Amniotic epithelial cell (primary cell): Measurements from ENCODE around the gene GSTT4.
"Not testable (repeated sequence)": the region's sequence is repeated elsewhere in the genome, so short reads cannot be mapped to it uniquely, and the experiment has no call there.

Experiments
- DNase-seq: peaks from one replicate; pipeline ENCODE4 v3.0.0-alpha.2; 2010; ENCODE audit warnings: low read depth

The GSTT4 gene

DNA sequence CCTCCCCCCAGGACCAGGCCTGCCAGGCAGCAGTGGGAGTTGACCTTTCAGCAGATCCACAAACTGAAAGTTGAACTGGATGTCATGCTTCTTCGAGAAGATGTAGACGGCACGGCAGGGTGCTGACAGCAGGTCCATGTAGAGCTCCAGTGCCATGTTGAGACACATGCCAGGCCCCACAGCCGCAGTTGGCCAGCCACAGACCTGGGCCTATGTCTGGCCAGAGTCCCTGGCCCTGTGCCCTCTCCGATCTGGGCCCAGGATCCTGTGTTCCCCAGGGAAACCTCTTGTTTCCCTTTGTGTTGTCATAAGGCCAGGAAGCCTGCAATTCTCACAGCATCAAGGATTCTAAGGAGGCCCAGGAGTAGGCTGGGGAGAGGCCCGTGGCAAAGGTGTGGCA lies at the start of gene GSTT4:
Gene GSTT4, minus strand, starts transcription at position 253 of the 400 bp plus-strand sequence. Its CDS starts 97 bp downstream, at position 156.
- DNase-seq, result no peak

DNA sequence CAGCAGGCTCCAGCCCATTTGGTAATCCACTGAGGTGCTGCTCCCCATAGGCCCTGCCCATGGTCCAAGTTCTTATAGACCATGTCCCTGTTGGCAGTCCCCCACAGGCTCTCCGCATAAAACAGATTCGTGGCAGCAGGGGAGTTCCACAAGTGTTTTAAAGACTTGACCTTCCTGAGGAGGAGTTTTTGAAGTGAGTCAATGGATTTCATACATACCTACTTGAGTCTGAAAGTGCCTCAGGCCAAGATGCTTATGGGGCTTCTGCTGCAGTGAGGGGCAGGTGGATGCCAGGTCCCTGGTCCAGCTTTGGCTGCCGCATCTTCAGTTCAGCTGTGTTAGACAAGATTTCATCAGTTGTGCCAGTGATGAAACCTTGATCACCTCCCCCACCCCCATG lies 49.1 kb upstream of the GSTT4 start:
- no peak for DNase-seq

DNA sequence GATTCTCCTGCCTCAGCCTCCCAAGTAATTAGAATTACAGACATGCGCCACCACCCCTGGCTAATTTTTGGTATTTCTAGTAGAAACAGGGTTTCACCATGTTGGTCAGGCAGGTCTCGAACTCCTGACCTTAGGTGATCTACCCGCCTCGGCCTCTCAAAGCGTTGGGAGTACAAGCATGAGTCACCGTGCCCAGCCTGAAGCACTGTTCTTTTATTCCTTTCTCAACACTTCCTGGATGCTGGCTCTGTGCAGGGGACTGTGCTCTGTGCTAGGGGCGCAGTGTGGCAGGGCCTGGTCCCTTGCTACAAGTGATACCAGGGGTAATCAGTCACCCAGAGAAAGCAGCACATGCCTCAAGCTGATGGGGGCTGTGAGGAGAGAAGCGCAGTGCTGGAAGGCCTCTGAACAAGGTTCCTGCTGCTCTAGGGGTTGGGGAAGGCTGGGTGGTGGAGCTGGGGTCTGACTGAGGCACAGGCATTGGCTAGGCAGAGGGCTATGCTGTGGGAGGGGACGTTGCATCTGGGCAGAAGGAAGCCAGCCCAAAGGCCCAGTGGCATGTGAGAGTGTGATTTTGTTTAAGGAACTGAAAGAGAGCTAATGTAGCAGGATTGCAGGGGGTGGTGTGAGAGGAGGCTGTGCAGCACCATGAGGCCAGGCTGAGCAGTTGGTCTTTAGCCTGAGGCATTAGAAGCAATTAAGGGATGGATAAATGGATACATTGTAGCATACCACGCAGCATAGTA lies 48.4 kb upstream of the GSTT4 start:
- DNase-seq, result no peak

DNA sequence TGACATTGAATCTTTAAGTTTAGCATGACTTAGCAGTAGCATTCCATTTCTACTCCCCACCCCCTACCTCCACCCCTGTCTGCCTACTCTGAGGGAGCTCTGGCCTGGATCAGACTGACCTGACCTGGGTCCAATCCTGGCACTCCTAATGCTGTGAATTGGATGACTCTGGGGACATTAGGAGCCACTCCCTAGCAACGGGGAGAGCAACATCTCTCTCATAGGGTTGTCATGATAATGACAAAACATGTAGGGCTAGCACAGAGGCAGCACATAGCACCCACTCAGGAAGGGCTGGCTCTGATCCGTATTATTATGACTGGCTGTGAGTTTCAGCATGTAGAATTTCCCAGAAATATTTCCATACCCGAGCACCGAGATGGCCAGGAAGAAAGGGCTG lies 46.3 kb upstream of the GSTT4 start:
- no peak for DNase-seq

DNA sequence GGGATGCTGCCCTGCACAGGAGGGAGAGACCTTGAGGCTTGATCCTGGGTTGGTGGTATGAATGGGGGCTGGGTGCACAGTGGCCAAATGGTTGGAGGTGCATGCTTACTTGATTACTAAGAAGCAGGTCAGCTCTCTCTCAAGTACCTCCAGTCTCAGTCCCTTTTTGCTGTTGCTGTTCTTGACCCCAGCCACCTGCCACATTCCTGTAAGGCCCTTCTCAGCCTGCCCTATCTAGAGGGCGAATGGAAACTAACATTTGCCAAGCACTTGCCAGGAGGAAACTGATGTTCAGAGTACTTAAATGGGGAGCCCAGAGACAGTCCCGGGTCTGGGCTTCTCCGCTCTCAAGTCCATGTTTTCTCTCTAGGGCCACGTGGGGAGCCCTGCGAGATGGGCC lies 45.8 kb upstream of the GSTT4 start:
- no peak for DNase-seq

DNA sequence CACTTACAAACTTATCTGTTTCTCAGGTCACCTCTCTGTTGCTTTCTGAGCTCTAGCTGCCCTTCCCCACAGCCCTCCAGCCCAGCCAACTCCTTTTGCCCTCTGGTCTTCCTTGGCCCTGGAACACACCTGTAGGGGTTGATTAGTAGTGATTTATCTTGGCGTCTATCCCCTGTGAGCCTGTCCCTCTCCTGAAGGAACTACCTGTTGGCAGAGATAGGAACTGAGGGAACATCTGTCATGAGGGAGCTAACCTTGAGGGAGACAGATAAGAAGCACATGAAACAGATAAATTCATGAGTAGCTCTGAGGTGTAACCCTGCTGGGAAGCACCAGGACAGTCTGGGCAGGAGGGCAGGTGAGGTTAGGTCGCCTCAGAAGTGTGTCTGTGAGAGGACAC lies 44.7 kb upstream of the GSTT4 start:
- no peak for DNase-seq

DNA sequence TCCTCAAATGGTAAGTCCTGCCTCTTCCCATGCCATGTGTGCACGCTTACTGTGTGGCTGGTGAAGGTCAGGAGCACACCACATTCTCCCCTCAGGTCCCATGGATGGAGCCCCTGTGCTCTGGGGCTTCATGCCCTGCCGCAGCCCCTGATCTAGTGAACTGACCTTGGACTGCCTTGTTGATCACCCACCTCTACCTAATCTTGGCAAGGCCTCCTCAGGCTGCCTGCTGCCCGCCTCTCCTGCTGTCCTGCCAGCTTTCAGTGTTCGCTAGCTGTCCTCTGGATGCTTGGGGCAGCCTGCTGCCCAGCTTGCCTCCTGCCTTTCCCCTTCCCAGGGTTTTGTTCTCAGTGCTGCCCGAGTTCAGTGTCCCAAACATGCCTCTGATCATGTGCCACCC lies 44.0 kb upstream of the GSTT4 start:
- no peak for DNase-seq

DNA sequence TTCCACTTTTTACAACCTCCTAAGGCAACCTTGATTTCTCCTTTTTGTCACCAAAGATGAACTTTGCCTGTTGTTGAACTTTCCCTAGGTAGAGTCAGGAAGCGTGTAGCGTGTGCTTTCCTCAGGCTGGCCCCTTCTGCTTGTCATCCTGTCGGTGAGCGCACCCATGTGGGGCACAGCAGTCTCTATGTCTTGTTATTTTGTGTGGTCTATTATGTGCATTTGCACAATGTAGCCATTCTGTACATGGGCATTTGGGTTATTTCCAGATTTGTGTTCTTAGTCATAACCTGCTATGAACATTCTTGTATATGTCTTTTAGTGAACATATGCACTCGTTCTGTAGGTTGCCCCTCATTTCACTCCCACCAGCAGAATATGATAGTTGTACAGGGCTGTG lies 40.8 kb upstream of the GSTT4 start:
- DNase-seq, result no peak

DNA sequence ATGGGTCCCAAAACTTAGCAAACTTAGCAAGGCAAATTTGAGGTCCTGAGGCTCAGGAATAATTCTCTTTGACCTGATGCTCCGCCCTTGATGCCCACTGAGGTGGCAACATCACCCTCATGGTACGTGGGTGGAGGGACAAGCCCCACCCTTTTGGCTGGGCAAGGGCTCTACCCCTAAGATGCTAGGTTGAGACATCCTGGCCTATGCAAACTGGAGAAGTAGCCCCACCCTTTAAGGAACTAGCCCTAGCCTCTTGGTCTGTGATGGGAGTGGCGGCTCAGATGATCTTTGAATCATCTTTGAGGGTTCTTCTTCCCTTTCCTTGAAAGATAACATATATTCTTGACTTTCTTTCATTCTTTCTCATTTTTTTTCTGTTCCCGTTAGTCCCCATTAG lies 38.7 kb upstream of the GSTT4 start:
- no peak for DNase-seq

DNA sequence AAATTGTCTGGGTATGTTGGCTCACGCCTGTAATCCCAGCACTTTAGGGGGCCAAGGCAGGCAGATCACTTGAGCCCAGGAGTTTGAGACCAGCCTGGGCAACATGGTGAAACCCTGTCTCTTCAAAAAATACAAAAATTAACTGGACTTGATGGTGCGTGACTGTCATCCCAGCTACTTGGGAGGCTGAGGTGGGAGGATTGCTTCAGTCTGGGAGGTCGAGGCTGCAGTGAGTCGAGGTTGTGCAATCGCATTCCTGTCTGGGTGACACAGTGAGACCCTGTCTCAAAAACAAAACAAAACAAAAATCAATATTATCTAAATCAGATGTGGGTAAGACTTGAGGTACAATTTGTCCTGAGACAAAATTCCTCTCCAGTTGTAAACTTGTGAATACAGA lies 38.2 kb upstream of the GSTT4 start:
- not testable (repeated sequence) for DNase-seq

DNA sequence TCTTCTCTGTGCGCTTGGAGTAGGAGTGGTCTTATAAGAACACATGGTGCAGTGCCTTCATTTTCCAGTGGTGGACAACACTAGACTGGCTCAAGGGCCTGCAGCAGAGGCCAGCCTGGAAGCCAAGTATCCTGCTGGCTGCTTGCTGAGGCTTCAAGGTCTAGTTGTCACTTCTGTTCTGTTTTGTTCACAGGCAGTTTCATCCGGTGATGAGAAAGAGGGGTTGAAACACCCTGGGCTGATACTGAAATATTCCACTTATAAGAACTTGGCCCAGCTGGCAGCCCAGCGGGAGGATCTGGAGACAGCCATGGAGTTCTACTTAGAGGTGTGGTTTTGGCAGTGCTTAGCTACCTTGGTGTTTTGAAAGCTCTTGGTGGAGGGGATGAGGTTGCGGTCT lies 35.7 kb upstream of the GSTT4 start:
- no peak for DNase-seq

DNA sequence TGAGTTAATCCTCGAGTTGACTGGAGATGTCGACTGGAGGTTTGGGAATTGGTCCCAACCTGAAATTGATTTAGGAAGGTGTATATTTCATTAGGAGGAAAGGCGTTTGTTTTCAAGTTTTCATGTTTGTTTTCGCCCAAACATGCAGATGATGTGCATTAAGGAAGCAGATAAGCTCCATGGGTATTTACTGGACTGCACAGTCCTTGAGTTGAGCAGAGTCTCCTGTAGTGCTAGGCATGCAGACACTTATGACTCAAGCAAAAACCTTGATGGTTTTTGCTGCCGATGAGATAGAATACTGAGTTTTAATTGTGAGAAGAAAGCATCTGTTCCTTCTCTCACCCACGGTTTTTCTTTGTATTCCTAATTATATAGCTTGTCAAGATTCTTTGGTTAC lies 33.8 kb upstream of the GSTT4 start:
- DNase-seq, result no peak

DNA sequence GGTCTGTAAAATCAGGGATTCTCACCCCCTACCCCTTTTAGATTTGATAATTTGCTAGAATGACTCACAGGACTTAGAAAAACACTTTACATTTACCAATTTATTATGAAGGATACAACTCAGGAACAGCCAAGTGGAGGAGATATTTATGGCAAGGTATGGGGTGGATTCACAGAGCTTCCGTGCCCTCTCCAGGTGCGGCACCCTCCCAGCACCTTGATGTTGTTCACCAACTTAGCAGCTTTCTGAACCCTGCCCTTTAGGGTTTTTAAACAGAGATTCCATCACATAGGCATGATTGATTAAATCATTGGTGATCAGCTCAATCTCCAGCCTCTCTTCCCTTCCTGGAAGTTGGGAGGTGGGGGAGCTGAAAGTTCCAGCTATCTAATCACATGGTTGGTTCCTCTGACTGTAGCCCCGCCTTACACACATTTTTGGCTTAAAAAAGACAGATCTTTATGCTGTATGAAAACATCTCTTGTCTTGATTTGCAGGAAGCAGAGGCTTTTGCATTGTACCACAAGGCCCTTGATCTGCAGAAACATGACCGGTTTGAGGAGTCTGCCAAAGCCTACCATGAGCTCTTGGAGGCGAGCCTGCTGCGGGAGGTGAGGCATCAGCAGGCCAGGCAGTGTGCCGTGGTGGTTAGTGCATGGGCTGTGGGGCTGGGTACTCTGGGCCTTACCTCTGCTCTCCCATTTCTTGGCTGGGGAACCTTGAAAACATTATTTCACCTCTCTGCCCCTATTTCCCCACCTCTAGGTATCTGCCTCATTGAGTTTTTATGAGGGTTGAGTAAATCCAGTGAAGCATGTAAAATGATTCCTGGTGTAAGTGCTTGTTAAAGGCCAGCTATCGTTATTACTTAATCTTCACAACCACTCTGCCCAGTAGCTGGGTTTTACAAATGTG lies 32.9 kb upstream of the GSTT4 start:
- DNase-seq, result no peak

DNA sequence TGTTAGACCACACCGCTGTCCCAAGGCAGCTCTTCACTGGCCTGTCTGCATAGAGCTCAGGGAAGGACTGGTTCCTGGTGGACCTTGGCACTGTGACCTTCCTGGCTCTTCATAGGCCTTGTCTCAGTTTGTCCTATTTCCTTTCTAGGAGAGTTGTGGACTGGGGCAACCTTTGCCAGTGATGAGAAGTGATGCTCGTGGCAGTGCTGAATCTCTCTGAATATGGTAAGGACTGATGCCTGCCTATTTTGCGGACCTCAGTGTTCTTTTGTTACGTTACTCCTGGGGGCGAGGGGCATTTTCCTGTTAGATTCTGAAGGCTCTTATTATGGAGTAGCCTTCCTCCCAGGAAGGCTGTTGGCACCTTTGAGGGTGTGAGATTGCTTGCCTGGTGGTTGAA lies 30.0 kb upstream of the GSTT4 start:
- DNase-seq, result no peak

DNA sequence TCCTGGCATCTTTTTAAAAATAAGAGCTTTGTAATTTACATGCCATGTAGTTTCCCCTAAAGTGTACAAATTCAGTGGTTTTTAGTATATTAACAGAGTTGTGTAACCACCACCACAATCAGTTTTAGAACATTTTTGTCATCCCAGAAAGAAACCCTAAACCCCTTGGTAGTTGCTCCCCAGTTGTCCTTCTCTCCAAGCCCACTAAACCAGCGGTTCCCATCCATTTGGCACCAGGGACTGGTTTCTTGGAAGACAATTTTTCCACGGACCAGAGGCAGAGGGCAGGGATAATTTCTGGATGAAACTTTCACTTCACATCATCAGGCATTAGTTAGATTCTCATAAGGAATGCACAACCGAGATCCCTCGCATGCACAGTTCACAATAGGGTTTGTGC lies 28.5 kb upstream of the GSTT4 start:
- DNase-seq, result no peak

DNA sequence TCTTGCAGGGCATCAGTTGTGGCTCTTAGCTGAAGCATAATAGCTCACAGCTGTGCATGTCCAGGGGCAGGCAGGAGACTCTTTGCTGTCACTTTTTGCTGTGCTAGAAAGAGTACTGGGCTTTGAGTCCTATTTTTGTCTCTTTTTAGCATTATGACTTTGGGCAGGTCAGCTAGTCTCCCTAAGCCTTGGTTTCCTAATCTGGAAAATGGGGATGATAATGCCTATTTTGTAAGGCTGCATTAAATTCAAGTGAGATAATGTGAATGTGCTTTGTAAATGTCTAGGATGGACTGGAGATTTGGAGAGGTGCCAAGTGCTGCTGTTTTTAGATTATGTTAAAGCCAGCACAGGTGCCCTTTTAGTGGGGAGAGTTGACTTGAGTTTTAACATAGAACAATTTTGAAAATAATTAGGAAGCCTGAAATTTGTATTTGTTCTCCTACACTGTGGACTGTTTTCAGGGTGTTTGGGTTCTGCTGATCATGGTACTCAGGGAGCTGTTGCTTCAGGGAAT lies 25.0 kb upstream of the GSTT4 start:
- no peak for DNase-seq

DNA sequence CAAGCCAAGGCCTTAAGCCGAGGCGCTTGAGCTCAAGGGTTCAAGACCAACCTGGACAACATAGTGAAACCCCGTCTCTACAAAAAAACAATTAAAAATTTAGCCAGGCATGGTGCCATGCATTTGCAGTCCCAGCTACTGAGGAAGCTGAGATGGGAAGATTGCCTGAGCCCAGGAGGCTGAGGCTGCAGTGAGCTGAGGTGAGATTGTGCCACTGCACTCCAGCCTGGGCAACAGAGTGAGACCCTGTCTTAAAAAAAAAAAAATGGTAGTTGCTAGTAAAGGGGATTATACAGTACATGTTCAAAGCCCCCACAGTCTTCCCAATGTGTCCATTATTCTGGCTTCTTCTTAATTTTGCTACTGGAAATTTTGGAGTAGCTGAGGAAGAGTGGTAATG lies 24.1 kb upstream of the GSTT4 start:
- DNase-seq, result no peak

DNA sequence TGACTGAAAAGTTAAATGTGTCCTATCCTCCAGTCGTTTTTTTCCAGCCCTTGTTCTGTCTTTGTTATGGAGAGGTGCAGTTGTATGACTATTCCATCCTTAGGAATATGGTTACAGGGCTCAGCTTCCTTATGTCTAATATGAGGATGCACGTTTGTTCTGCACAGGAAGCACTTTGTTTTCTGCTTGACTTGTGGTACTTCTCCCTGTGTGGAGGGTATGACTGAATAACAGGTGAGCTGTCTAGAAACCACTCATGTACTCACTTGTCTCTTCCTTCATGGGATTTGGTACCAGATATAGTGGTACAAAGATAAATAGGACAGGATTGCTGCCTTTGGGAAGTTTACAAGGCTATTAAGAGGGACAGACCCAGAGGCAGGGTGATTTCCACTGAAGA lies 23.3 kb upstream of the GSTT4 start:
- DNase-seq, result no peak

DNA sequence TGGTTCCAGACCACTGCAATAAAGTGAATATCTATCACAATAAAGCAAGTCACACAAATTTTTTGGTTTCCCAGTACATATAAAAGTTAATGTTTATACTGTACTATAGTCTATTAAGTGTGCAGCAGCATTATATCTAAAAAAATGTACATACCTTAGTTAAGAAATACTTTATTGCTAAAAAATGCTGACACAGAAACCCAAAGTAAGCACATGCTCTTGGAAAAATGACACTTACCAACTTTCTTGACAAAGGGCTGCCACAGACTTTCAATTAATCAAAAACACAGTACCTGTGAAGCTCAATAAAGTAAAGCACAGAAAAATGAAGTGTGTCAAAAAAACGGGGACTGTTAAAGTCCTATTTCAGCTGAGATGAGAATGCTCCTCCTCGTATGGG lies 22.7 kb upstream of the GSTT4 start:
- no peak for DNase-seq

DNA sequence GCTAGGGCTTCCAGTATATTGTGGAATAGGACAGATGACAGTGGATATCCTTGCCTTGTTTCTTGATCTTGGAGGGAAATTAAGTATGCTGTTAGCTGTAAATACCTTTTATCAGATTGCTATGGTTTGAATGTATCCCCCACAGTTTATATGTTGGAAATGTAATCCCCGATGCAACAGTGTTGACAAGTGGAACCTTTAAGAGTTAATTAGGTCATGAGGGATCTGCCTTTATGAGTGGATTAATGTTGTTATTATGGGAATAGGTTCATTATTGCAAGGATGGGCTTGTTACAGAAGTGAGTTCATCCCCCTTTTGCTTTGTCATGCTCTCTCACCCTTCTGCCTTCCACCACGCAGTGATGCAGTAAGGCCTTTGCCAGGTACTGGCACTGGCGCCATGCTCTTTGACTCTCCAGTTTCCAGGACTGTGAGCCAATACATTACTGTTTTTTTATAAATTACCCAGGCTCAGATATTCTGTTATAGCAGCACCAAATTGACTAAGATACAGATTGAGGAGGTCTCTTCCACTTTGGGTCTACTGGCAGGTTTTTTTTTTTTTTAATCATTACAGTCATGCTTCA lies 22.2 kb upstream of the GSTT4 start:
- no peak for DNase-seq

DNA sequence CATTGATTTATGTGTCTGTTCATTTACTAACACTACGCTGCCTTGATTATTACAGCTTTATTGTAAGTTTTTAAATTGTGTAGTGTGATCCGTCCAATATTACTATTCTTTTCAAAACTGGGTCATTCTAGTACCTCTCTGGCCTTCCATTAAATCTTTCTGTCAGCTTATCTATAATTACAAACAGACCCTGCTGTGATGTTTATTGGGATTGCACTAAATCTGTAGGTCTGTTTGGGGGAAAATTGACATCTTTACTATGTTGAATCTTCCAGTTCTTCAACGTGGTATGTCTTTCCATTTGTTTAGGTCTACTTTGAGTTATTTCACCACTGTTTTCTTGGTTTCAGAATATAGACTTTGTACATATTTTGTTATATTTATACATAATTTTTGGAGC lies 21.5 kb upstream of the GSTT4 start:
- no peak for DNase-seq

DNA sequence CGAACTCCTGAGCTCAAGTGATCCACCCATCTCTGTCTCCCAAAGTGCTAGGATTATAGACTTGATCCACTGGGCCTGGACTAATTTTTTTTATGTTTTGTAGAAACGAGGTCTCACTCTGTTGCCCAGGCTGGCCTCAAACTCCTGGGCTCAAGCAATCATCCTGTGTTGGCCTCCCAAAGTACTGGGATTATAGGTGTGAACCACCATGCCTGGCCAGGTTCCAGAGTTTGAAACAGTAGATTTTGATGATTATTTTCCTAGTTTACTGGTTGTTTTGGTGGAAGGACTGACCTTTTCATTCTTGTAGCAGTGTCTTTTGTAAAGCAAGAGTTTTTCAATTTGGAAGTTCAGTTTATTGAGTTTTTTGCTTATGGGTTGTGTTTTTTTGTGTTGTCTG lies 20.8 kb upstream of the GSTT4 start:
- no peak for DNase-seq

DNA sequence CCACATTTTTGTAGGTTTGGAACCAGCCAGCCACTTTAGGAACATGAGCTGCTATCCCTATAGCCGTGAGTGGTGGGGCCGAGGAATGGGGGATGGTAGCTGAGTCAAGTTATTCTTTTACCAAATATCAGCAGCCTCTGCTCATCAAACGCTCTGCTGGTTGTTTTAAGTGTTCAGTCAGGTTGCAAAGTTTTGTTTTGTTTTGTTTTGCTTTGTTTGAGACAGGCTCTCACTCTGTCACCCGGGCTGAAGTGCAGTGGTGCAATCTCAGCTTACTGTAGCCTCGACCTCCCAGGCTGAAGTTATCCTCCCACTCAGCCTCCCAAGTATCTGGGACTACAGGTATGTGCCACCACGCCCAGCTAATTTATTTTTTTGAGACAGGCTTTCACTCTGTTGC lies 20.2 kb upstream of the GSTT4 start:
- DNase-seq, result no peak
